Measurements from ENCODE around the gene BOLA1. TPM values are rescaled to one million over a fixed set of nuclear protein-coding genes. Genes with fewer than 3 reads are reported as not detected.
A peak's percentile ranks its signal among the peaks of the same experiment; 100 is the strongest.
"Not testable (repeated sequence)": the region's sequence is repeated elsewhere in the genome, so short reads cannot be mapped to it uniquely, and the experiment has no call there.

Gene BOLA1
- total RNA-seq, 1 donor from 2014 or later, result 14.2 TPM

- peak; percentile 98 for DNase-seq (ENCODE audit: extremely low read depth, low read depth, low spot score)
Measured at GRCh38 chr1:149886396-149887195, 12.8 kb upstream of the BOLA1 start.

GRCh38 chr1:149887196-149887455 lies 12.2 kb upstream of the BOLA1 start:
- DNase-seq (ENCODE audit: extremely low read depth, low read depth, low spot score), result not testable (repeated sequence)

- DNase-seq (ENCODE audit: extremely low read depth, low read depth, low spot score), result peak; percentile 97
Measured at GRCh38 chr1:149887456-149888246, 11.7 kb upstream of the BOLA1 start.

GRCh38 chr1:149888247-149888998 lies 10.9 kb upstream of the BOLA1 start:
- DNase-seq (ENCODE audit: extremely low read depth, low read depth, low spot score), result peak; percentile 62

- no peak for DNase-seq (ENCODE audit: extremely low read depth, low read depth, low spot score)
Measured at GRCh38 chr1:149888999-149889289, 10.4 kb upstream of the BOLA1 start.

- DNase-seq (ENCODE audit: extremely low read depth, low read depth, low spot score), result no peak
Measured at GRCh38 chr1:149896575-149896974, 2.8 kb upstream of the BOLA1 start.

GRCh38 chr1:149903836-149904491 lies 4.6 kb downstream of the BOLA1 start:
- no peak for DNase-seq (ENCODE audit: extremely low read depth, low read depth, low spot score)

GRCh38 chr1:149906570-149907075 lies 7.3 kb downstream of the BOLA1 start:
- no peak for DNase-seq (ENCODE audit: extremely low read depth, low read depth, low spot score)

- DNase-seq (ENCODE audit: extremely low read depth, low read depth, low spot score), result no peak
Measured at GRCh38 chr1:149914545-149914944, 15.2 kb downstream of the BOLA1 start.

GRCh38 chr1:149915429-149916192 lies 16.2 kb downstream of the BOLA1 start:
- no peak for DNase-seq (ENCODE audit: extremely low read depth, low read depth, low spot score)

- no peak for DNase-seq (ENCODE audit: extremely low read depth, low read depth, low spot score)
Measured at GRCh38 chr1:149916193-149916897, 17.0 kb downstream of the BOLA1 start.

- DNase-seq (ENCODE audit: extremely low read depth, low read depth, low spot score), result no peak
Measured at GRCh38 chr1:149916898-149917252, 17.5 kb downstream of the BOLA1 start.

- no peak for DNase-seq (ENCODE audit: extremely low read depth, low read depth, low spot score)
Measured at GRCh38 chr1:149917571-149918144, 18.3 kb downstream of the BOLA1 start, which contains the start of gene SV2A. Gene SV2A (minus strand): TSS chr1:149917844. CDS start chr1:149913840, 4,004 bp downstream.

- DNase-seq (ENCODE audit: extremely low read depth, low read depth, low spot score), result no peak
Measured at GRCh38 chr1:149923626-149924025, 24.3 kb downstream of the BOLA1 start.

GRCh38 chr1:149925345-149925744 lies 26.0 kb downstream of the BOLA1 start:
- DNase-seq (ENCODE audit: extremely low read depth, low read depth, low spot score), result no peak

- no peak for DNase-seq (ENCODE audit: extremely low read depth, low read depth, low spot score)
Measured at GRCh38 chr1:149925751-149926150, 26.4 kb downstream of the BOLA1 start.

GRCh38 chr1:149926296-149926695 lies 26.9 kb downstream of the BOLA1 start:
- no peak for DNase-seq (ENCODE audit: extremely low read depth, low read depth, low spot score)

- DNase-seq (ENCODE audit: extremely low read depth, low read depth, low spot score), result no peak
Measured at GRCh38 chr1:149927056-149927562, 27.7 kb downstream of the BOLA1 start.

Measured in glomerular endothelial cell (primary cell).